Karpas-422 (cell line): ENCODE data around the gene CNTNAP2. TPM values are rescaled to one million over a fixed set of nuclear protein-coding genes. Genes with fewer than 3 reads are reported as not detected.

ENCODE experiments used
- DNase-seq: peaks from one replicate; pipeline ENCODE4 v3.0.0-alpha.2; 2015
- H2AFZ ChIP-seq: fragments of 200-600 bp; sonication (generic); 2 replicates; pipeline ENCODE4 v1.6.1; 2014; ENCODE audit warnings: antibody characterized with exemption, low read length, mixed read lengths
- H3K27ac ChIP-seq: fragments of 200-600 bp; sonication (generic); 2 replicates; pipeline ENCODE4 v1.5.1; 2014; ENCODE audit warnings: mild to moderate bottlenecking, low read length, moderate library complexity
- H3K27me3 ChIP-seq: fragments of 200-600 bp; sonication (generic); 2 replicates; pipeline ENCODE4 v1.6.1; 2014; ENCODE audit warnings: low read length, mixed read lengths
- H3K36me3 ChIP-seq: fragments of 200-600 bp; sonication (generic); 2 replicates; pipeline ENCODE4 v1.6.1; 2014; ENCODE audit warnings: low read length, mixed read lengths; ENCODE audit not compliant: insufficient read depth
- H3K4me1 ChIP-seq: fragments of 200-600 bp; sonication (generic); 2 replicates; pipeline ENCODE4 v1.6.1; 2014; ENCODE audit warnings: mild to moderate bottlenecking, low read length, mixed read lengths
- H3K4me2 ChIP-seq: fragments of 200-600 bp; sonication (generic); 2 replicates; pipeline ENCODE4 v1.6.1; 2014; ENCODE audit warnings: low read length, low read depth, mild to moderate bottlenecking; ENCODE audit not compliant: poor library complexity, severe bottlenecking
- H3K4me3 ChIP-seq: fragments of 200-600 bp; sonication (generic); 2 replicates; pipeline ENCODE4 v1.5.1; 2014; ENCODE audit warnings: mild to moderate bottlenecking, antibody characterized with exemption, low read length, mixed read lengths
- H3K79me2 ChIP-seq: fragments of 200-600 bp; sonication (generic); 2 replicates; pipeline ENCODE4 v1.6.1; 2014; ENCODE audit warnings: mild to moderate bottlenecking, low read length, mixed read lengths
- H3K9ac ChIP-seq: fragments of 200-600 bp; sonication (generic); 2 replicates; pipeline ENCODE4 v1.6.0; 2014; ENCODE audit warnings: low read length
- H3K9me2 ChIP-seq: fragments of 200-600 bp; sonication (generic), shearing (Covaris generic); replicated peaks from 2 replicates; pipeline ENCODE4 v1.6.0; 2014; ENCODE audit warnings: mild to moderate bottlenecking, low read length, moderate library complexity; ENCODE audit not compliant: insufficient read depth
- H3K9me3 ChIP-seq: fragments of 300-700, 200-600 bp; sonication (generic); 2 replicates; pipeline ENCODE4 v1.6.1; 2014; ENCODE audit warnings: low read length, mixed read lengths
- H4K20me1 ChIP-seq: fragments of 200-600 bp; sonication (generic); 2 replicates; pipeline ENCODE4 v1.6.1; 2014; ENCODE audit warnings: mild to moderate bottlenecking, antibody characterized with exemption, low read length, low read depth; ENCODE audit not compliant: insufficient read depth
- total RNA-seq: library from RNA; depleted of rRNA; stranded (reverse); fragments of >200 nt; shearing (Covaris generic); gene quantifications from 2 replicates; pipeline ENCODE4 v1.2.3, GENCODE V29; 2014; ENCODE audit warnings: low replicate concordance

The CNTNAP2 gene
- total RNA-seq, 1 experiment from 2014 or later: not detected

GRCh38 chr7:147251751-147252325 is 1135.2 kb downstream of the CNTNAP2 start:
- no peak overlapping the region for H2AFZ ChIP-seq
- no peak overlapping the region for H3K4me2 ChIP-seq
- no peaks in the 10 kb centered on the region for H3K36me3 ChIP-seq
- no peak overlapping the region for H3K9ac ChIP-seq
- H3K4me1 ChIP-seq: no peaks in the 10 kb centered on the region
- no peak overlapping the region for H3K27ac ChIP-seq
- no peak for DNase-seq
- H3K79me2 ChIP-seq: no peaks in the 10 kb centered on the region
- H3K27me3 ChIP-seq: no peaks in the 10 kb centered on the region
- H3K9me3 ChIP-seq: peaks cover 5% of the 10 kb centered on the region; the same call in 1 of the 2 replicates
- no peaks in the 10 kb centered on the region for H3K9me2 ChIP-seq
- no peak overlapping the region for H3K4me3 ChIP-seq
- no peaks in the 10 kb centered on the region for H4K20me1 ChIP-seq

GRCh38 chr7:147261693-147262092 is 1145.1 kb downstream of the CNTNAP2 start:
- Histone ChIP-seq H4K20me1 (no peaks in the 10 kb centered on the region), H3K79me2 (no peaks in the 10 kb centered on the region), H3K9ac (no peak overlapping the region), H2AFZ (no peak overlapping the region), H3K4me3 (no peak overlapping the region), H3K4me1 (no peaks in the 10 kb centered on the region), H3K4me2 (no peak overlapping the region), H3K27me3 (no peaks in the 10 kb centered on the region), H3K36me3 (no peaks in the 10 kb centered on the region), H3K27ac (no peak overlapping the region), H3K9me3 (peaks cover 14% of the 10 kb centered on the region), H3K9me2 (no peaks in the 10 kb centered on the region)
- no peak for DNase-seq

- no peaks in the 10 kb centered on the region for H3K36me3 ChIP-seq
- H3K27me3 ChIP-seq: no peaks in the 10 kb centered on the region
- H3K9ac ChIP-seq: no peak overlapping the region
- H3K4me1 ChIP-seq: no peaks in the 10 kb centered on the region
- H3K4me3 ChIP-seq: no peak overlapping the region
- H2AFZ ChIP-seq: no peak overlapping the region
- no peak for DNase-seq
- peaks cover 19% of the 10 kb centered on the region for H3K9me3 ChIP-seq
- no peaks in the 10 kb centered on the region for H3K9me2 ChIP-seq
- no peak overlapping the region for H3K4me2 ChIP-seq
- no peak overlapping the region for H3K27ac ChIP-seq
- no peaks in the 10 kb centered on the region for H4K20me1 ChIP-seq
- H3K79me2 ChIP-seq: no peaks in the 10 kb centered on the region
Observed at GRCh38 chr7:147265528-147265927, 1148.9 kb downstream of the CNTNAP2 start.

- Histone ChIP-seq H4K20me1 (no peaks in the 10 kb centered on the region), H3K27me3 (no peaks in the 10 kb centered on the region), H3K9ac (no peak overlapping the region), H3K4me2 (no peak overlapping the region), H3K36me3 (no peaks in the 10 kb centered on the region), H3K27ac (no peak overlapping the region), H3K4me1 (no peaks in the 10 kb centered on the region), H3K79me2 (no peaks in the 10 kb centered on the region), H3K9me2 (no peaks in the 10 kb centered on the region), H2AFZ (no peak overlapping the region), H3K9me3 (peaks cover 19% of the 10 kb centered on the region), H3K4me3 (no peak overlapping the region)
- no peak for DNase-seq
Observed at GRCh38 chr7:147276106-147276505, 1159.5 kb downstream of the CNTNAP2 start.

- Histone ChIP-seq H3K4me3 (no peak overlapping the region), H3K27ac (no peak overlapping the region), H3K36me3 (no peaks in the 10 kb centered on the region), H3K9me2 (no peaks in the 10 kb centered on the region), H3K9me3 (peaks cover 19% of the 10 kb centered on the region), H3K9ac (no peak overlapping the region), H3K4me1 (no peaks in the 10 kb centered on the region), H4K20me1 (no peaks in the 10 kb centered on the region), H3K79me2 (no peaks in the 10 kb centered on the region), H3K4me2 (no peak overlapping the region), H2AFZ (no peak overlapping the region), H3K27me3 (no peaks in the 10 kb centered on the region)
- DNase-seq: no peak
Observed at GRCh38 chr7:147276783-147277370, 1160.3 kb downstream of the CNTNAP2 start.

- no peaks in the 10 kb centered on the region for H3K4me1 ChIP-seq
- no peaks in the 10 kb centered on the region for H3K9me2 ChIP-seq
- H3K27me3 ChIP-seq: no peaks in the 10 kb centered on the region
- no peak overlapping the region for H2AFZ ChIP-seq
- no peak overlapping the region for H3K4me2 ChIP-seq
- no peak overlapping the region for H3K27ac ChIP-seq
- no peak overlapping the region for H3K9ac ChIP-seq
- no peak for DNase-seq
- H3K4me3 ChIP-seq: no peak overlapping the region
- no peaks in the 10 kb centered on the region for H4K20me1 ChIP-seq
- peaks cover 23% of the 10 kb centered on the region for H3K9me3 ChIP-seq
- no peaks in the 10 kb centered on the region for H3K36me3 ChIP-seq
- no peaks in the 10 kb centered on the region for H3K79me2 ChIP-seq
Observed at GRCh38 chr7:147279514-147279913, 1162.9 kb downstream of the CNTNAP2 start.

GRCh38 chr7:147279964-147280374 is 1163.4 kb downstream of the CNTNAP2 start:
- no peak overlapping the region for H3K27ac ChIP-seq
- H3K4me1 ChIP-seq: no peaks in the 10 kb centered on the region
- H3K9me2 ChIP-seq: no peaks in the 10 kb centered on the region
- no peak overlapping the region for H3K4me3 ChIP-seq
- no peak overlapping the region for H3K9ac ChIP-seq
- H3K9me3 ChIP-seq: peaks cover 26% of the 10 kb centered on the region
- H3K27me3 ChIP-seq: no peaks in the 10 kb centered on the region
- no peak overlapping the region for H2AFZ ChIP-seq
- no peaks in the 10 kb centered on the region for H3K79me2 ChIP-seq
- no peak overlapping the region for H3K4me2 ChIP-seq
- no peak for DNase-seq
- H4K20me1 ChIP-seq: no peaks in the 10 kb centered on the region
- H3K36me3 ChIP-seq: no peaks in the 10 kb centered on the region

- H3K27ac ChIP-seq: no peak overlapping the region
Observed at GRCh38 chr7:147282204-147282603, 1165.6 kb downstream of the CNTNAP2 start.

More at GRCh38 chr7:147282204-147282603, 1165.6 kb downstream of the CNTNAP2 start:
- H3K4me3 ChIP-seq: no peak overlapping the region
- H3K9ac ChIP-seq: no peak overlapping the region
- H3K9me2 ChIP-seq: no peaks in the 10 kb centered on the region
- peaks cover 29% of the 10 kb centered on the region for H3K9me3 ChIP-seq
- H3K4me1 ChIP-seq: no peaks in the 10 kb centered on the region
- DNase-seq: no peak
- H3K4me2 ChIP-seq: no peak overlapping the region
- H3K36me3 ChIP-seq: no peaks in the 10 kb centered on the region
- no peaks in the 10 kb centered on the region for H3K79me2 ChIP-seq
- no peaks in the 10 kb centered on the region for H4K20me1 ChIP-seq
- no peak overlapping the region for H2AFZ ChIP-seq
- no peaks in the 10 kb centered on the region for H3K27me3 ChIP-seq
